Embryonic facial prominence (tissue), 1 donor: ENCODE data around the gene CPEB3.

Experiments used
- DNase-seq: peaks from one replicate; pipeline ENCODE4 v3.0.0-alpha.2; 2016; ENCODE audit errors: extremely low spot score

Gene CPEB3

DNA sequence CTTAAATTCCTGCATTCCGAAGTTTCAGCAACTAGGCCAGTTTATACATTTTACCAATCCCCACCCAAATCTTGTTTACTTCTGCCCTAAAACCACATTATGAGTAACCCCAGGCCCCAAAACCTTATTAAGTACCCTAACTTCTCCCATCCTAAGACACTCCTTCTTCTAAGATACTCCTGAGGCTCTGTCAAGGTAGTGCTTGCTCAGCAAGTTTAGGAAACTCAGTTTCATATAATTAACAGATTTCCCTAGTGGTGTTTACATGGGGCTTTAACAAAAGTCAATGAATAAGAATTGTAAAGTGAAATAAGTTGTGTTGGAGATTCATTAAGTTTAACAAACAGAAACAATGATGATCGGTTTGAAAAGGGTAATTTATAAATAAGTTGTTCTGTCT is 77.8 kb downstream of the CPEB3 start:
- DNase-seq, result no peak

DNA sequence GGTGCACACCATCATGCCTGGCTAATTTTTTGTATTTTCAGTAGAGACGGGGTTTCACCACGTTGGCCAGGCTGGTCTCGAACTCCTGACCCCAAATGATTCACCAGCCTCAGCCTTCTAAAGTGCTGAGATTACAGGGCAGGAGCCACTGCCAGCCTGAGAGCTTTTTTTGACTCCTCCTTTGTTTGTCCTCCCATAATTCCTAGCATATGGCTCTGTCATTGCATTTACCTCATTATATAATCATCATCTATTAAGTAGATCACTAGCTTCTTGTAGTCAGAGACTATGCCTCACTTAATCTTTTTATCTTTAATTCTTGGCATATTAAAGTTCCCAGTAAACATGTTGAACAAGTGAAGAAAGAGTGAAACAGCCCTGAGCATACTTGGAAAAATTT is 82.1 kb downstream of the CPEB3 start:
- DNase-seq, result no peak

DNA sequence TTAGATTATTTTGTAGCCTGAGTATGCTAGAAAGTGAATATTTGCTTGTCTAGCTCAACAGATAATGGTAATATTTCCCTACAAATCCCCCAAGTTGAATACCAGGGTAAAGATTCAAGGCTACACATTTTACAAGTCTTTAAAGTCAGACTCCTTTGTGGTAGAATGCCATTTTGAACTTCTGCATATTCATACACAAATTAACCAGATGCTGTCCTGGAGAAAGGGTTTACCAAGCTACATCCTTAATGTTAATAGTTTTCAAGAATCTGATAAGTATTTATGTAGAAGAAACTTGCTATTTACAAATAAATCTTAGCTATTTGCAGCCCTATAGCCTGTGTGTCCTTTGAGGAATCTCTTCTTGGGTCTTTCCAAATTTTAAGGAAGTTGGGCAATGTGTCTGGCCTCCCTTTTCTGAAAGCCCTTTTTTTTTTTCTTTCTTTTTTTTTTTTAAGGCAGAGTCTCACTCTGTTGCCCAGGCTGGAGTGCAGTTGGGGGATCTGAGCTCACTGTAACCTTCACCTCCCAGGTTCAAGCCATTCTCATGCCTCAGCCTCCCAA is 82.6 kb downstream of the CPEB3 start:
- DNase-seq, result no peak

DNA sequence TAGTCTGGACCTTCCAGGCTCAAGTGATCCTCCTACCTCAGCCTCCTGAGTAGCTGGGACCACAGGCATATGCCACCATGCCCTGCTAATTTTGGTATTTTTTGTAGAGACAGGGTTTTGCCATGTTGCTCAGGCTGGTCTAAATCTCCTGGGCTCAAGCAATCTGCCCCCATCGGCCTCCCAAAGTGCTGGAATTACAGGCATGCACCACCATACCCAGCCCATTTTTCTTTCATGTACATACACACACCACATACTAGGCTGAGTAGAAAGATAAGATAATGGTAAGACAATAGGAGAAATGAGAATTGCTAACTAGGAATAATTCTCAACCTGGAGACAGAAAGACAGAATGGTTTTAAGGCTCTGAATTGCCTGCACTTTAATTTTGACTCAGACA is 83.8 kb downstream of the CPEB3 start:
- DNase-seq, result no peak

DNA sequence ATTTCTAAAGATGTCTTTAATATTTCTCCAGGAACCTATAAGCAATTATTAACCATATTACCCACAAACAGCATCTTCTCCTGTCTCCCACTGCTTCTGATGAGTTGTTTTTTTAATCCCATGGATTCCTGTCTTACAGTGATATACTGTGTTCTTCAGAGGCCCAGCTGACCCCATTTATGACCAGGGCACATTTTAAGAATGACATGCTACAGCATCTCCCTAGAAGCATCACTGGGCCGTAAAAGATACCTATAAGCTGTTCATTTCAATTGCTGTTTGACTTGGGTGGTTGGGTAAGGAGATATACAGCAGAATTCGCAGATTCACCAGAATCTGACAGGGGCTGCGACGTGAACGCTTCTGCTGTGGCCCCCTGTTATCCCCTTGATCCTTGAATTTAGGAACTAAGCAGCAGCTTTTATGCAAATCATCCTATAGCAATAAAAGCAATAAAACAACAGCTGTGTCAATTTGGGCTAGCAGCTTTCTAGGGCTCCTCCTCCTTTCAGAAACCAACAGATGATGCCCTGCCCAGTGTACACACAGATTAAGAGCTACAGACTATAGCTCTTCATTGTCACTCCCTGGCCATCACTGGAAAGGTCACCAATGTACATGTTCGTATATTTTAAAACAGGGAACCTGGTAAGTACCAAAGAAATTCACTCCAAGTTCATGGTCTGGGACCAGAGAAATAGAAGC is 86.8 kb downstream of the CPEB3 start:
- no peak for DNase-seq

DNA sequence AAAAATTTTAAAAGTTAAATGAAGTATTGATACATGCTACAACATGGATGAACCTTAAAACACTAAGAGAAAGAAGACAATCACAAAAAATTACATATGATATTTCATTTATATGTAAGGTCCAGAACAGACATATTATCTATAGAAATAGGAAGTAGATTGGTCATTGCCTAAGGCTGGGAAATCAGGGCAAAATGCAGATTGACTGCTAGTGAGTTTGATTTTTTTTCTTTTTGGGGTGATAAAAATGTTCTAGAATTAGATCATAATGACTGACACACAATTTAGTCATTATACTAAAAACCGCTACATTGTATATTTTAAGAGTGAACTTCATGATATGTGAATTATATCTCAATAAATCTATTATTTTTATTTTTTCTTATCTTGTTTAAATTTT is 88.3 kb downstream of the CPEB3 start:
- no peak for DNase-seq

DNA sequence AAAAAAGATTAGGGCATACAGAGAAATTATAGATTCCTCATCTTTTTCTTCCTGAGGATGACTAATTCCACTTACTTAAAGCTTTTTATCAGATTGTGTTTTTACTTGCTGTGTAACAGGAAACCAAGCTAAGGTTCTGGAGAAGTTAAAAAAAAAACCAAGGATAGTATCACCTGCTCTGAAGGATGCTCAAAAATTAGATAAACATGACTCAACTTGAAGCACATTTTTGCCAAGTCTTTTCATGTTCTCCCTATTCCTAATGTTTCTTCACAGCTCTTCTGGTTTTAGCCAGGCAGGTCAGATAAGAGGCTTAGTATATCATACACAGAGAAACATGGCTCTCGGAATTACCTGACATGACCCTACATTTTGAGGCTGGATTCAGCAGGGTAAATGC is 90.3 kb downstream of the CPEB3 start:
- no peak for DNase-seq

DNA sequence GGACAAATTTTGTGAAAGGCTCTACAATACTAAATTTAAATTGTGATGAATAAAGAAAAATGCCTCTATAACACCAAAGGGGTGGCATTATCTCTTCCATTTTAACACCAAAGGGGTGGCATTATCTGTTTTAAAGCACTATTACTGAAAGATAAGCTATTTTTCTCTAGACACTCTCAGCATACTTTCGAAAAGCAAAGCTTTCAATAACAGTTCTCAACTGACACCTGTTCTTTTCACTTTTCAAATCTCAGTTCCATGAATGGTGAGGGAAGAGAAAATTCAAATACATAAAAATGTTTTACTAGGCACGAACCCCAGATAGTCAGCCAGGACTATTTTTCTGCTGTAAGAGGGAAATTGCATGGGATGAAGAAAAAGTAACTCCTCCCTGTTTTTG is 103.8 kb downstream of the CPEB3 start:
- DNase-seq, result no peak

DNA sequence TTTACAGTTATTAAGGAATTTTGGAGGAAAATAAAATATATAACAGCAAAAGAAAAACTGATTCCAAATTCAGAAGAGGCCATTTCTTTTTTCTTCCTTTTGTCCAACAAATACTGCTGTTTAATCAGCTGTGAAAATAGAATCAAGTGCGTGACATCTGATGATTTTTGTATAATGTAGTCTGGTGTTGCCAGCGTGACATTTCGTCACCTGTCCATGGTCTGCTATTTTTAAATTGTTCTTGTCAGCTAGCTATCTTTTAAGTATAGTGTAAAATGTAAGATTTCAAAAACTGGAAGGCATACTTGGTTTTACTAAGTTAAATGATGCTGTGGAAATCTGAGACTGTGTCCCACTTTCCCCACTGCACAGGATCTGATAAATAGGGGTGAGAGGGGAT is 105.9 kb downstream of the CPEB3 start:
- DNase-seq, result no peak

DNA sequence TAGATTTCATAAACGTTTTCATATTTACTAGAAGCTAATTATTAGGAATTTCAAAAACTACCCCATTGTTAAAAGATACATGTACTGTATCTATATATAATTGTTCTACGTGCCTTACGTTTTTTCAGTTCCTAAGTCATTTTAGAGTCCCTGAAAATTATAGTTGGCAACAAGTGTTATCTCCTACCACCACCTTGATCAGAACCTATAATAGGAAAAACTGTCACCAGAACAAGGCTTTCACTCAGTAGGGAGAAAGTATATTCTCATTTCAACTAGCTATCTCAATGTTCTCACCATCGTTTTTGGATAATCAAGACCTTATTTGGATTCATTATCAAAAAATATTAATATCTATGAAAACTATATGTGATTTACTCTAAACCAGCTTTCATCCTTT is 107.7 kb downstream of the CPEB3 start:
- DNase-seq, result no peak

DNA sequence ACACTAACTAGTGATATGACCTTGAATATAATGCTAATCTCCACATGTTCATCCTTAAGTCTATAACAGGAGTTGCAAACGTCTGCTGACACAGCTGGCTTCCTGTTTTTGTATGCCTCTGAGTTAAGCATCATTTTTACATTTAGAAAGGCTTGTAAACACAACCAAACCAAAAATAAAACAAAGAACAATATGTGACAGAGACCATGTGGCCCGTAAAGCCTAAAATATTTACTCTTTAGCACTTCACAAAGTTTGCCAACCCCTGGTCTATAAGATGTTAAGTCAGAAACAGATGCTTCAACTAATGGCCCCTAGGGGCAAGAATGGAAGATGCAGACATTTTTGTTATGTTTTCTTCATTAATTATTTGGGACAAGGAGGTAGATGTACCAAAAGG is 109.3 kb downstream of the CPEB3 start:
- DNase-seq, result no peak

DNA sequence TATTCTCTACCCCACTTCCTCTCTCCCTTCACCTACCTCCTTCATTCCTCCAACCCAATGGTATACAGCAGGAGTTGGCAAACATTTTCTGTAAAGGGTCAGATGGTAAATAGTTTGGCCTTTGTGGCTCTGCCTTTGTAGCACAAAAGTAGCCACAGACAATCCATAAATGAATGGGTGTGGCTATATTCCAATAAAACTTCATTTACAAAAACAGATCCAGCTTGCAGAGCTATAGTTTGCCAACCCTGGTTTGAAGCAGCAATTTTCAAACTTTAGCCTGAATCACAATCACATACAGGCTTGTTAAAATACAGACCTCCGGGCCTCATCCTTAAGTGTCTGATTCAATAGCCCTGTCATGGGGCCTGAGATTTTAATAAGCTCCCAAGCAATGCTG is 110.5 kb downstream of the CPEB3 start:
- DNase-seq, result no peak

DNA sequence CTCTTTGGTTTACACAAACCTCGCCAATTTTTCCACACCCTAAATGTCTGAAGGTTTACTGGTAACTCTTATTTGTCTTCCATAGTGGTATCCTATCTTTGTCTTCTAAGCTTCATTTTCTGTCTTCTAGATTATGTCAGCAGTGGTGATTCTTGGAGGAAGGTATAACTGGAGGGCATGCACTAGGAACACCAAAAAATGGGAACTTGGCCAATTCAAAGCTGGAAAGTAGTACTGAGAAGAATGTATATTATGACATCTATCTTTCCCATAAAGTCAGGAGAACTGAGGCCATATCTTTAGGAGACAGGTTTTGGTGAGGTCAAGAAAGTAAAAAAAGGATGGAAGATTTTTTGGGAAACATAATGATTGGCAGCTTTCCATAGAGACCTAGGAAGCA is 113.3 kb downstream of the CPEB3 start:
- DNase-seq, result no peak

DNA sequence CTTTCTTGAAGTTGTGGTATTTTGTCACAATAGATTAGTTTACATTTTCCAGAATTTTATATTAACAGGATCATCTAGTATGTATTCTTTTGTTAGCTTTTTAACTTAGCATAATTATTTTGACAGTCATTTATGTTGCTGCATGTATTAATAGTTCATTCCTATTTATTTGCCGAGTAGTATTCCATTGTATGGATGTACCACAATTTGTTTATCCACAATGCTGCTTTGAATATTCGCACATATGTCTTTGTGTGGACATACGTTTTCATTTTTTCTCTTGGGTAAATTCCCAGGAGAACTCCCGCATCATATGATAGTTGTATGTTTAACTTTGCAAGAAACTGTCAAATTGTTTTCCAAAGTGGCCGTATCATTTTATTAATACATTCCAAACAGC is 115.7 kb downstream of the CPEB3 start:
- no peak for DNase-seq

DNA sequence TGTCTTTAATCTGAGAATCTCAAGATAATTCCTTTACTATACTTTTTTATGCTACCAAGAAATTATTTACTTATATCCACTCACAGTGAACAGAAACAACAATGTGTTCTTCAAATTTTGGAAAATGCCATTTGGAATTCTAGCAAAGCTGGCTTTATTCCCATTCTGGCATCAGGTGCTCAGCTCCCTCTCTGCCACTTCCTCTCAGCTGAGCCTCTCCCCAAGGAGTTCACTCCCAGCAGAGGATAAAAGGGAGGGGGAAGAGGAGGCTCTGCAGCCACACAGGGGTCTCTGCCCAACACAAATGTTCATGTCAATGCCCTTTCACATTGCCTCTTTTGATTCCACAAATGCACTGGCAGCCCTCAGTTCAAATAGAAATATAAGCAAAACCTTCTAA is 116.9 kb downstream of the CPEB3 start:
- DNase-seq, result no peak

DNA sequence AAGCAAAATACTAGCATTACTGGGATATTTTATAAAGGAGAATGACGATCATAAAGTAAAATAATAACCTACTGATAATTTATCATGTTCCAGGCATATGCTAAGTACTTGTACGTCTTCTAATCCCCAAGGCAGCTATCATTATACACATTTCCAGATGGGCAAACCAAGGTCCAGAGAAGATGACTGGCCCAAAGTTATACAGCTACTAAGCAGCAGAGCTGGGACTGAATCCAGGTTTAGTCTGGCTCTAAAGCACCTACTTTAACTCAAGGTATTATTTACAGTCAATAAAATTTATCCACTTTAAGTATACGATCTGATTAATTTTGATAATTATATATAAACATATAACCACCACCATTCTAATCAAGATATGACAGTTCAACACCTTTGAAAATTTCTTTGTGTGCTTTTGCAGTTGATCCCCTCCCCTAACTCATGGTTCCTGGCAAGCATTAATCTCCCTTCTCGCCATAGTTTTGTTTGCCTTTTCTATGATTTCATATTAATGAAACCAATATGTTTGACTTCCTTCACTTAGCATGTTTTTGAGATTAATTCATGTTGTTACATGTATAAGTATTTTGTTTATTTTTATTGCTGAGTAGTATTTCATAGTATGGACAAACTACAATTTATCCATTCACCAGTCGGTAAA is 126.7 kb downstream of the CPEB3 start:
- DNase-seq, result no peak

DNA sequence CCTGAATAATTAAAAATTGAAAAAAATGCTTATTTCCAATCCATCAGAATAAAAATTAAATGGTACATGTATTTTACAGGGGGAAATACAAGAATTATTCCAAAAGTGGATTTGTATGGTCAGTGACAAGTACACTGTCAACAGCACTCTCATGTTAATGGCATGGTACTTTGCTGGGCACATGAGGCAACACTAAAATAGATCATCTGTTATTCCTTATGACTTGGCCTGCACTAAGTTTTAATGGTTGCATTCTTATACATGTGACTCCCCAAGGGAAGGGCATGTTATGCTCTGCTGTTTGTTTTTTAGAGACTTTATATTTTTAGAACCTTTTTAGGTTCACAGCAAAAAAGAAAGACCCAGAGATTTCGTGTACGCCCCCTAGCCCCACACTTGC is 128.3 kb downstream of the CPEB3 start:
- DNase-seq, result no peak

DNA sequence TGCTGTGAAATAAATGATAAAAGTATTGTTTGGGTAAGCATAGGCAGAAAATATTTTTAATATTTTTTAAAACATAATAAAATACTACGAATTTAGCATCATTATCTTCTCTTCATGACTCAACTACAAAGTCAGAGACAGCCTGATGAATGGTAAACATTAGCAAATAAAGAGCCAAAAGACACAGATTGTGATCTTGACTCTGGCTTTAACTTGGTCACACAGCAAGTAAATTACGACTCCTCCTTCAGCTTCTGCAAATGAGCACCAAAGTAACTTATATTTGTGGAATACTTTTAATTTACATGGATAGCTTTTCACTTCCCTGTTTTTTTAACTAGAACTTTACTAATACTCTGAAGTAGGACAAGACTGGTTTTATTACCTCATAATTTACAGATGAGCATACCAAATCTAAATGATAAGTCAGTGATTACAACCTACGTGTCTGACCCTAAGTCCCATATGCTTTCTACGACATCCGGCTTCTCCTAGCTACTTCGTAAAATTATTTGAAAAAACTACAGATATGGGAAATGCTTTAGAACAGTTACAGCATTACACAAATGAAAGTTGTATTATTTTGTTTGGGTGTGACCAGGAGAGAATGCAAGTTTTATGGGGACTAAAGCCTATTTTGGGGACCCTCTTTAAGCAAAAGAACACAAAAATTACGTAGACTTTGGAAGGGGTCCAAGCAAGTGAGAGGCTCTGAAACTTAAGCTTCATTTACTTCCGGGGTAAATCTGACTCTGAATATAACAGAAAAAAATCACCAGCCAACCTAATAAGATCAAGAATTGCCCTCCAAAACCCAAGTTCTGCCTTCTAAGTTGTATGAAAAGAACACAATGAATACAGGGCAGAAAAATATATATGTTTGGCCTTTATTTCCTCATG is 133.8 kb downstream of the CPEB3 start:
- no peak for DNase-seq

DNA sequence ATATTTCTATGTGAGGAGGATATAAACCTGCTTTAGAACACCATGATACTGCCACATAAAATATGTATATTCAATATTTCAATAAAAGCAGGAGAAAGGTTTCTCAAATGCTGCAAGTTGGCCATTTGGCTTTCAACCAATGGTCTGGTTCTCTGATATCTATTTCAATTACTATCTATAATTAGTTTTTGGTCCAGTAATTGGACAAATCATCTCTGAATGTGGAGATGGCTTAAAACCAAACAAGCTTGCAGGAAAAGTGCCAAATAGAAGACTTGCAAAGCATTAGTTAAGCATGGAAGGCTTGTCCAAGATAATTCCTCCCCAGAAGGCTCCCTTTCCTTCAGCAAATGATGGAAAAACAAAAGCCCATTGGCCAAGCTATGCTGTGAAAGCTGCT is 140.1 kb downstream of the CPEB3 start:
- no peak for DNase-seq

DNA sequence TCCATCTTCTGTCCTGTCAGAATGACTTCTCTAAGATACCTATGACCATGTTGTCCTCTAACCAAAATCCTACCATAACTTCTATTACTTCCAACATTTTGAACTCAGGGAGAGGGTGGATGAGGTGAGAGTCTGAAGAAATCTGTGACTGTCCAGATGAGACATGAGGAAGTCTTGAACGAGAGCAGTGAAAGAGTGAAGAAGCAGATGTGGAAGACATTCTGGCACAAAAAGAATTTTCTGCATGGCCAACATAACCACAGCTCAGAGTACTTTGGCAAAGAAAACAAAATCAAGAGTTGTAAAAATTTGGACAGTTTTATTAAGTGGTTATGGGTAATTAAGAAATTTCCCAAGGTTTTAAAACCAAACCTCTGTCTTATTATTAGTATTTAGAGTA is 141.6 kb downstream of the CPEB3 start:
- no peak for DNase-seq

DNA sequence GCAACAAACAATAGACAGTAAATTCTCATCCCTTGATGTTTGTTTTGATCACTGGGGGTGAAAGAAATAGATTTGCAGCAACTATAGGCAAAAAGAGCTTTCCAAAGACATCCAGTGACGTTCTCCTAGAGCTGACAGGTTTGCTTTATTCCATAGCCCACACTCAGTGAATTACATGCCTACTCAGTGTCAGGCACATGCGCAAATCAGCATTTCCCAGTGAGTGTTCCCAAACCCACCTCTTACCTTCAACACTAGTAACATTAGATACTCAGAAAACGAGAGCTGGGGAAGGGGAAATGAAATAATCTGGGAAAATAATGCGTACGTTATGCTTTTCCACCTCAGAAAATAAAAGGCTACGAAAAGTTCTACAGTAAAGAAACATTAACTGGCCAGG is 144.1 kb downstream of the CPEB3 start:
- no peak for DNase-seq

DNA sequence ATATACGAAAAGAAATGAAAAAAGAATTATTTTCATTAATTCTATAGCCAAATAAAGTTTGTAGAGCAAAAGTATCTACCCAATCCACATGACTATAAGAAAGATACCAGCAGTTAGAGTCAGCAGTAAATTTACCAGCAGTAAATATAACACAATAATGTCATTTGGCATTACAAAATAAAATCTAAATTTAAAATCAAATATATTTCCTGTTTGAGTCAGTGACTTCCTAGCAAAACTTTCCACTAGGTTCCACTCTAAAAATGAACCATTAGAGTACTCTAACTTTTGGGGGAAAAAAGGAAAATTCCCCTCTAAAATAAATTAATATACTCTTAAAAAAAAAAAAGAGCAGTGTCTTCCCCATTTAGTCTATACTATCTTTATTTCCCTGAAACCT is 144.8 kb downstream of the CPEB3 start:
- DNase-seq, result no peak

DNA sequence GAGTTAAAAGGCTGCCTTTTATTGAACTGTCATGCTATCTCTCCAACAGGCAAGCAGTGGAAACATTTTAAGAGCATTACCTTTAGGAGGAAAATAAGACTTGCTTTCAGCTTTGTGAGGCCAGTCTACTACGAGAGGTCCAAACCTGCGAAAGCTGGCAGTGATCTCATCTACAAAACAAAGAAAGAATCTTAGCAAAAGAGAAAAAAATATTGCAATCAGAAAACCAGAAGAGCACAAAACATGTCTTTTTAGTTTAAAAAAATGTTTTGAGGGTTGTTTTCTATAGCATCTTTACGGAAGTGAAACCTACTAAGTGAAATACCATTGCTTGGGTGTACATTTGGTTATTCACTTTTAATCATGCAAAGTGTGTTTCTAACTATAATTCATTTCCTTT is 147.9 kb downstream of the CPEB3 start:
- DNase-seq, result no peak
